Endothelial cell (in vitro differentiated cells): ENCODE measurements around the gene PHTF2. TPM values are rescaled to one million over a fixed set of nuclear protein-coding genes. Genes with fewer than 3 reads are reported as not detected.
A peak's percentile ranks its signal among the peaks of the same experiment; 100 is the strongest.
"Not testable (repeated sequence)": the region's sequence is repeated elsewhere in the genome, so short reads cannot be mapped to it uniquely, and the experiment has no call there.

ENCODE experiments used
- DNase-seq: peaks from one replicate; pipeline ENCODE4 v3.0.0; 2021; ENCODE audit warnings: low spot score
- H3K27ac Mint-ChIP-seq: one replicate; pipeline ENCODE4 v1.8.0; 2021; ENCODE audit warnings: mixed read lengths, inconsistent platforms; ENCODE audit not compliant: unreplicated experiment
- H3K27me3 Mint-ChIP-seq: one replicate; pipeline ENCODE4 v1.8.0; 2021; ENCODE audit warnings: mild to moderate bottlenecking, moderate library complexity, mixed read lengths, inconsistent platforms; ENCODE audit not compliant: unreplicated experiment
- H3K36me3 Mint-ChIP-seq: one replicate; pipeline ENCODE4 v1.8.0; 2021; ENCODE audit warnings: mild to moderate bottlenecking, low read depth, mixed read lengths, inconsistent platforms; ENCODE audit not compliant: unreplicated experiment
- H3K4me1 Mint-ChIP-seq: one replicate; pipeline ENCODE4 v1.8.0; 2021; ENCODE audit warnings: mild to moderate bottlenecking, mixed read lengths, inconsistent platforms; ENCODE audit not compliant: unreplicated experiment
- H3K4me3 Mint-ChIP-seq: one replicate; pipeline ENCODE4 v1.8.0; 2021; ENCODE audit warnings: mild to moderate bottlenecking, mixed read lengths, inconsistent platforms; ENCODE audit not compliant: unreplicated experiment
- H3K9me3 Mint-ChIP-seq: one replicate; pipeline ENCODE4 v1.8.0; 2021; ENCODE audit warnings: mixed read lengths, inconsistent platforms; ENCODE audit not compliant: unreplicated experiment
- total RNA-seq: library from RNA; stranded (reverse); fragmentation: NEBNext Ultra II Directional; extraction: Animal tissue kit (Norgen Biotek cat#: 25700); gene quantifications from one replicate; pipeline ENCODE4 v1.2.1, GENCODE V29; 2021; ENCODE audit not compliant: unreplicated experiment
- TF ChIP-seq, protein P1 (sequence below): fragments of 200-600 bp; sonication (generic); IDR thresholded peaks from one replicate; pipeline ENCODE4 v1.5.0; 2021; ENCODE audit warnings: antibody characterized with exemption; ENCODE audit not compliant: unreplicated experiment

PHTF2 gene
- total RNA-seq, 1 donor from 2014 or later = 10.3 TPM

DNA sequence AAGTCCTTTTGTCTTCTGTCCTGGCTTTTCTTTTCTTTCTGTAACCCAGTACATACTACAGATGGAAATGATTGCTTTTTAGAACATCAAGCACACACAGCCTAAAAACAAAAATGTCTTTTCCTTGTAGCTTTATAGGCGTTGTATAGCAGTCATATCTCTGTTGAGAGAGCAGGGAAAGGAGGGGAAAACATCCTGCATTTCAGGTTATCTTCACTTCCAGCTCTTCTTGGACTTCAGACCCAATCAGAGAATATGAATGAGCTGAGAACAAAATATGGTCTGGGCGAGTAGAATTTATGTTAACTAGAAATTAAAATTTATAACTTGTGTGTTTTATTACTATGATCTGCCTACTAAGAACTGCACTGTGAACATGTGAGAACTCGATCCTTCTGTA is 15.0 kb upstream of the PHTF2 start:
- Mint-ChIP-seq H3K36me3 (peaks cover 27% of the 10 kb centered on the region), H3K9me3 (no peaks in the 10 kb centered on the region), H3K27ac (no peak overlapping the region), H3K27me3 (peaks cover 2% of the 10 kb centered on the region), H3K4me1 (no peaks in the 10 kb centered on the region), H3K4me3 (no peak overlapping the region)
- no peak for DNase-seq
- TF ChIP-seq, protein P1, sequence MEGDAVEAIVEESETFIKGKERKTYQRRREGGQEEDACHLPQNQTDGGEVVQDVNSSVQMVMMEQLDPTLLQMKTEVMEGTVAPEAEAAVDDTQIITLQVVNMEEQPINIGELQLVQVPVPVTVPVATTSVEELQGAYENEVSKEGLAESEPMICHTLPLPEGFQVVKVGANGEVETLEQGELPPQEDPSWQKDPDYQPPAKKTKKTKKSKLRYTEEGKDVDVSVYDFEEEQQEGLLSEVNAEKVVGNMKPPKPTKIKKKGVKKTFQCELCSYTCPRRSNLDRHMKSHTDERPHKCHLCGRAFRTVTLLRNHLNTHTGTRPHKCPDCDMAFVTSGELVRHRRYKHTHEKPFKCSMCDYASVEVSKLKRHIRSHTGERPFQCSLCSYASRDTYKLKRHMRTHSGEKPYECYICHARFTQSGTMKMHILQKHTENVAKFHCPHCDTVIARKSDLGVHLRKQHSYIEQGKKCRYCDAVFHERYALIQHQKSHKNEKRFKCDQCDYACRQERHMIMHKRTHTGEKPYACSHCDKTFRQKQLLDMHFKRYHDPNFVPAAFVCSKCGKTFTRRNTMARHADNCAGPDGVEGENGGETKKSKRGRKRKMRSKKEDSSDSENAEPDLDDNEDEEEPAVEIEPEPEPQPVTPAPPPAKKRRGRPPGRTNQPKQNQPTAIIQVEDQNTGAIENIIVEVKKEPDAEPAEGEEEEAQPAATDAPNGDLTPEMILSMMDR = no peak

DNA sequence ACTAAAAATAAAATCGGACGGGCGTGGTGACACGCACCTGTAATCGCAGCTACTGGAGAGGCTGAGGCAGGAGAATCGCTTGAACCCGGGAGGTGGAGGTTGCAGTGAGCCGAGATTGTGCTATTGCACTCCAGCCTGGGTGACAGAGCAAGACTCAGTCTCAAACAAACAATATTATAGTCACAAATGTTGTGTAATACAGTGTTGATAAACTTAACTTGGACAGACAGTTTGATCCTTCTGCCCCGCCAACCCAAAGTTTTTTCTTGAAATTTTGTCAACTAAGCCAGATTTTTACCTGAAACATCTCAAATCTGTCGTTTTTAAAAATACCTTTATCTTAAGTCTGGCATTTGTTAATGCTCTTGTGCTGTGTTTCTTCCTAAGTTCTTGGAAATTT is 14.1 kb upstream of the PHTF2 start:
- not testable (repeated sequence) for H3K9me3 Mint-ChIP-seq, H3K27ac Mint-ChIP-seq, DNase-seq, H3K4me1 Mint-ChIP-seq, H3K27me3 Mint-ChIP-seq, H3K4me3 Mint-ChIP-seq
- H3K36me3 Mint-ChIP-seq = peaks cover 32% of the 10 kb centered on the region

DNA sequence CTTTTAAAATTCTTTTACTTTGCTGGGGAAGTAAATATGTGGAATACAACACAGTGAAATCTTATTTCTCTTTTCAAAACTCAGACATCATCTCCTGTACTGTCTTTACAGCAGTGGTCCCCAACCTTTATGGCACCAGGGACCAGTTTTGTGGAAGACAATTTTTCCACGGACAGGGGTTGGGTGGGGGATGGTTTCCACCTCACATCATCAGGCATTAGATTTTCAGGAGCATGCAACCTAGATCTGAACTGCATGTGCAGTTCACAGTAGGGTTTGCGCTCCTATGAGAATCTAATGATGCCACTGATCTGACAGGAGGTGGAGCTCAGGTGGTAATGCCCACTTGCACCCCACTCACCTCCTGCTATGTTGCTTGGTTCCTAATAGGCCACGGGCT is 12.6 kb upstream of the PHTF2 start:
- peaks cover 2% of the 10 kb centered on the region for H3K4me1 Mint-ChIP-seq
- peak overlapping the region; percentile 42 for H3K4me3 Mint-ChIP-seq
- H3K36me3 Mint-ChIP-seq = peaks cover 29% of the 10 kb centered on the region
- H3K27me3 Mint-ChIP-seq = peaks cover 2% of the 10 kb centered on the region
- TF ChIP-seq, protein P1 = no peak
- H3K27ac Mint-ChIP-seq = no peak overlapping the region
- DNase-seq = no peak
- H3K9me3 Mint-ChIP-seq = no peaks in the 10 kb centered on the region

DNA sequence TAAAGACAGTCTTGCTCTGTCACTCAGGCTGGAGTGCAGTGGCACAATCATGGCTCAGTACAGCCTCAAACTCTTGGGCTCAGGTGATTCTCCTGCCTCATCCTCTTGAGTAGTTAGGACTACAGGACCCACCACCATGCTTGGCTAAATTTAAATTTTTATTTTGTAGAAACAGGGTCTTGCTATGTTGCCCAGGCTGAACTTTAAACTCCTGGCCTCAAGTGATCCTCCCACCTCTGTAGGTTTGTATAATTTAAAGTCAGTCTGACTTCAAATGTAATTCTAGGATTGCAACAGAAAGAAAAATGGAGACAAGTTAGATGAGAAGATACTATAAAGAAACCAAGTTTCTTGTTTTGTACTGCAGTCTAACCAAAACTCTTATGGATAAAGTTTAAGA is 11.8 kb upstream of the PHTF2 start:
- DNase-seq = no peak
- Mint-ChIP-seq H3K27ac (no peak overlapping the region), H3K4me1 (peaks cover 8% of the 10 kb centered on the region), H3K4me3 (no peak overlapping the region), H3K36me3 (peaks cover 27% of the 10 kb centered on the region), H3K9me3 (no peaks in the 10 kb centered on the region), H3K27me3 (peaks cover 2% of the 10 kb centered on the region)
- TF ChIP-seq, protein P1 = no peak

DNA sequence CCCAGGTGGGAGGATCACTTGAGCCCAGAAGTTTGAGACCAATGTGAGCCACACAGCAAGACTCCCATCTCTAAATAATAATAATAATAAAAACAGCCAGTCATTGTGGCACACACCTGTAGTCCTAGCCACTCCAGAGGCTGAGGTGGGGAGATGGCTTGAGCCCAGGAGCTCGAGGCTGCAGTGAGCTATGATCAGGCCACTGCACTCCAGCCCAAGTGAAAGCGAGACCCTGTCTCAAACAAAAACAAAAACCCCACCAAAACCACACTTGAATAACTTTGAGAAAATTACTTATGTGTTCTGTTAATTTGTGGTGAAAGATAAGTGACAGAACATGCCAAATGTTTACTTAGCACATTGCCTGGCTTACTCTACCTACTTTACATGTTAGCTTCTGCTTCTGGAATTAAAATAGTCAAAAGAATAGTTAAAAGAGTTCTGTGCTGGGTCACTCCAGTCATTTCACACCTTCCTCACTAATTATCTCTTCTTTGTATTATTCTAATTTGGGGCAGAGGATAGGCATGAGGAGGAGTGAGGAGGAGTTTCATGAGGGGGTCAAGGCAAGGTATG is 10.2 kb upstream of the PHTF2 start:
- TF ChIP-seq, protein P1 = no peak
- Mint-ChIP-seq H3K27me3 (peaks cover 2% of the 10 kb centered on the region), H3K27ac (no peak overlapping the region), H3K9me3 (no peaks in the 10 kb centered on the region), H3K4me1 (peaks cover 13% of the 10 kb centered on the region), H3K36me3 (peaks cover 24% of the 10 kb centered on the region), H3K4me3 (no peak overlapping the region)
- DNase-seq = no peak
